ENCODE results near the gene WDR83. TPM values are rescaled to one million over a fixed set of nuclear protein-coding genes. Genes with fewer than 3 reads are reported as not detected.

WDR83 gene
- total RNA-seq, 1 donor from 2014 or later = 10.9 TPM

GRCh38 chr19:12628040-12629022, 38.3 kb upstream of the WDR83 start:
- no peak for TF ChIP-seq CTCF (IDR thresholded peaks at IDR 0.05)
- no peaks in the 10 kb centered on the region for H3K4me1 ChIP-seq
- H3K4me3 ChIP-seq = no peak overlapping the region
- no peaks in the 10 kb centered on the region for H3K27me3 ChIP-seq
- ATAC-seq (no peak), DNase-seq (no peak)
- no peak overlapping the region for H3K27ac ChIP-seq
- peaks cover 11% of the 10 kb centered on the region for H3K9me3 ChIP-seq
- H3K36me3 ChIP-seq = peaks cover 64% of the 10 kb centered on the region
- intact Hi-C loops (cut with DNase I) = no loop called here

GRCh38 chr19:12629215-12629614, 37.4 kb upstream of the WDR83 start:
- Histone ChIP-seq H3K36me3 (peaks cover 57% of the 10 kb centered on the region), H3K4me3 (no peak overlapping the region), H3K9me3 (peaks cover 11% of the 10 kb centered on the region), H3K27ac (no peak overlapping the region), H3K4me1 (no peaks in the 10 kb centered on the region), H3K27me3 (no peaks in the 10 kb centered on the region)
- intact Hi-C loops (cut with DNase I) = no loop called here
- TF ChIP-seq CTCF (IDR thresholded peaks at IDR 0.05) = no peak
- DNase-seq = no peak
- ATAC-seq = no peak

GRCh38 chr19:12636631-12637030, 30.0 kb upstream of the WDR83 start:
- Histone ChIP-seq H3K4me3 (no peak overlapping the region), H3K27me3 (no peaks in the 10 kb centered on the region), H3K27ac (no peak overlapping the region), H3K36me3 (no peaks in the 10 kb centered on the region), H3K9me3 (no peaks in the 10 kb centered on the region), H3K4me1 (peaks cover 4% of the 10 kb centered on the region)
- no peak for TF ChIP-seq CTCF (IDR thresholded peaks at IDR 0.05)
- ATAC-seq (no peak), DNase-seq (no peak)
- intact Hi-C loops (cut with DNase I) = no loop called here

GRCh38 chr19:12638611-12639182, 27.9 kb upstream of the WDR83 start:
- no peak for TF ChIP-seq CTCF (IDR thresholded peaks at IDR 0.05)
- H3K27ac ChIP-seq = no peak overlapping the region

GRCh38 chr19:12639901-12640613, 26.6 kb upstream of the WDR83 start:
- H3K27ac ChIP-seq = no peak overlapping the region
- no peaks in the 10 kb centered on the region for H3K36me3 ChIP-seq
- H3K9me3 ChIP-seq = no peaks in the 10 kb centered on the region
- peaks cover 4% of the 10 kb centered on the region for H3K4me1 ChIP-seq
- no peaks in the 10 kb centered on the region for H3K27me3 ChIP-seq
- TF ChIP-seq CTCF (IDR thresholded peaks at IDR 0.05) = peak; percentile 87
- ATAC-seq (peak; percentile 98), DNase-seq (peak; percentile 90)
- H3K4me3 ChIP-seq = peak overlapping the region; percentile 9
- intact Hi-C loops (cut with DNase I) = no loop called here

More at GRCh38 chr19:12638611-12639182, 27.9 kb upstream of the WDR83 start:
- no peaks in the 10 kb centered on the region for H3K9me3 ChIP-seq
- H3K36me3 ChIP-seq = no peaks in the 10 kb centered on the region
- intact Hi-C loops (cut with DNase I) = no loop called here
- no peak overlapping the region for H3K4me3 ChIP-seq
- DNase-seq = no peak
- no peaks in the 10 kb centered on the region for H3K27me3 ChIP-seq
- no peak for ATAC-seq
- H3K4me1 ChIP-seq = peaks cover 4% of the 10 kb centered on the region

Measured in upper lobe of right lung (tissue), 1 donor.